ENCODE measurements around the gene DYDC1.

DYDC1 gene

GRCh38 chr10:80289451-80290287 is 66.9 kb downstream of the DYDC1 start, which contains the start of gene MAT1A:
TSS of gene MAT1A (minus strand) at chr10:80289658. CDS start at chr10:80289423, 235 bp downstream.
- no peak for TF ChIP-seq JUND (IDR thresholded peaks at IDR 0.05; ENCODE audit: low read depth)
- in situ Hi-C loops (cut with HindIII; ENCODE audit: low pct_unique_long_range_greater_than_20kb, low sequenced_read_pairs) = no loop called here

DNA sequence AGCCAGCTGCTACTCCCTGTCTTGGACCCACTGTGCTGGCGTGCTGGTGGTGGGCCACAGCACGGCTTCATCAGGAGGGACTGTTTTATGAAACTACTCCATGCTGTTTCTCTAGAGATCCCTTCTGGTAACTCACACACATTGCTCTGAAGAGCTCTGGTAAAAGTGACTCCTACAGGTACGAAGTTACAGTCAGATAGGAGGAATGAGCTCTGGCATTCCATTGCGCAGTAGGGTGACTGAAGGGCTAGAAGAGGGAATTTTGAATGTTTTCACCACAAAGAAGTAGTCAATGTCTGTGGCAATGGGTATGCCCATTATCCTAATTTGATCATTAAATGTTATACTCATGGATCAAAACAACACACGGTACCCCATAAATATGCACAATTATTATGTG is 67.7 kb downstream of the DYDC1 start:
- TF ChIP-seq JUND (IDR thresholded peaks at IDR 0.05; ENCODE audit: low read depth) = no peak
- DNase-seq (ENCODE audit: low read depth in 1 of 2, low spot score in 1 of 2) = no peak
- in situ Hi-C loops (cut with HindIII; ENCODE audit: low pct_unique_long_range_greater_than_20kb, low sequenced_read_pairs) = no loop called here

More at GRCh38 chr10:80289451-80290287, 66.9 kb downstream of the DYDC1 start, which contains the start of gene MAT1A:
- peak in 1 of 2 experiments; percentile 70 for DNase-seq (ENCODE audit: low read depth in 1 of 2, low spot score in 1 of 2)
